Measurements from ENCODE around the gene CRIP3. TPM values are rescaled to one million over a fixed set of nuclear protein-coding genes. Genes with fewer than 3 reads are reported as not detected.
A peak's percentile ranks its signal among the peaks of the same experiment; 100 is the strongest.

CRIP3 gene
- total RNA-seq (2021) (44.7 to 48.9 TPM (median 45.6 TPM) in 3 replicates), Bru-seq, nascent RNA (percentile 86 among the genes with signal in this experiment)
- long read RNA-seq, experiment 1, transcript CRIP3-202 (8 exons, 962 nt), result major isoform, 9 of 57 reads
- long read RNA-seq, experiment 1, partial matches to known transcripts, result 14 of 57 reads
- long read RNA-seq, experiment 1, other reads (novel, unspliced or antisense), result 34 of 57 reads
- long read RNA-seq, experiment 2, transcript CRIP3-202 (8 exons, 962 nt), result major isoform, 13 of 35 reads
- long read RNA-seq, experiment 2, partial matches to known transcripts, result 7 of 35 reads
- long read RNA-seq, experiment 2, other reads (novel, unspliced or antisense), result 15 of 35 reads
- long read RNA-seq, experiment 3, transcript CRIP3-202 (8 exons, 962 nt), result major isoform, 9 of 54 reads
- long read RNA-seq, experiment 3, partial matches to known transcripts, result 13 of 54 reads
- long read RNA-seq, experiment 3, other reads (novel, unspliced or antisense), result 29 of 54 reads

- POLR2A ChIA-PET, result interaction anchor here (0.5 to 1.7 kb wide), 10 partner anchors 9 to 1172 kb away, joined by 3 to 9 read pairs (median 4); partner anchors contain the start of genes CUL7, CUL9 and SLC22A7
- CTCF ChIA-PET, result interaction anchor here (0.6 to 4.5 kb wide), 31 partner anchors 9 to 232 kb away, joined by 3 to 53 read pairs (median 4); partner anchors contain the start of genes DLK2, DNPH1, PTK7 and SLC22A7
- Mint-ChIP-seq H3K36me3 (peaks cover 5% of the 10 kb centered on the region), H3K27me3 (ENCODE audit: low read depth) (0 out of 2 replicates have a peak, but pooled peaks cover 4% of the 10 kb centered on the region), H3K27ac (peak within 1 kb of the TSS; percentile 84; the same call in 1 of the 2 replicates), H3K4me3 (peak within 1 kb of the TSS; percentile 84), H3K9me3 (no peaks in the 10 kb centered on the region), H3K4me1 (peaks cover 27% of the 10 kb centered on the region)
- ATAC-seq (peak; percentile 98), DNase-seq (ENCODE audit: low spot score) (peak; percentile 90)
- no peak for TF ChIP-seq NFATC4 (CRISPR knock-in tag; IDR thresholded peaks at IDR 0.05)
- TF ChIP-seq CTCF (IDR thresholded peaks at IDR 0.05), result no peak
- TF ChIP-seq MYBL2 (CRISPR knock-in tag; IDR thresholded peaks at IDR 0.05), result peak; percentile 81; the same call in 1 of the 2 replicates
- peak; percentile 93 for TF ChIP-seq MAX (CRISPR knock-in tag; IDR thresholded peaks at IDR 0.05)
- TF ChIP-seq USF1 (CRISPR knock-in tag; IDR thresholded peaks at IDR 0.05), result peak; percentile 40; the same call in 1 of the 2 replicates
- TF ChIP-seq ZNF671 (CRISPR knock-in tag; IDR thresholded peaks at IDR 0.05), result no peak
- no peak for TF ChIP-seq CREB1 (CRISPR knock-in tag; IDR thresholded peaks at IDR 0.05)
- TF ChIP-seq ZNF423 (CRISPR knock-in tag; IDR thresholded peaks at IDR 0.05), result 0 out of 2 replicates have a peak, but pooled peaks have one; percentile 18
- no peak for TF ChIP-seq MLX (CRISPR knock-in tag; IDR thresholded peaks at IDR 0.05)
- no peak for TF ChIP-seq NFYB (CRISPR knock-in tag; conservative IDR thresholded peaks at IDR 0.05; ENCODE audit: low read depth)
- no peak for TF ChIP-seq ETV6 (CRISPR knock-in tag; IDR thresholded peaks at IDR 0.05)
- TF ChIP-seq ZNF532 (CRISPR knock-in tag; IDR thresholded peaks at IDR 0.05; ENCODE audit: borderline replicate concordance), result no peak
- TF ChIP-seq ZBTB43 (CRISPR knock-in tag; IDR thresholded peaks at IDR 0.05), result 0 out of 2 replicates have a peak, but pooled peaks have one; percentile 36
- peak; percentile 48; the same call in 1 of the 2 replicates for TF ChIP-seq ZNF263 (CRISPR knock-in tag; IDR thresholded peaks at IDR 0.05; ENCODE audit: low read depth)
- peak; percentile 72 for TF ChIP-seq FOXK1 (CRISPR knock-in tag; IDR thresholded peaks at IDR 0.05)
- TF ChIP-seq ATF6 (CRISPR knock-in tag; IDR thresholded peaks at IDR 0.05), result no peak
- TF ChIP-seq ATF3 (CRISPR knock-in tag; conservative IDR thresholded peaks at IDR 0.05), result no peak
- TF ChIP-seq ATF2 (CRISPR knock-in tag; IDR thresholded peaks at IDR 0.05; ENCODE audit: borderline replicate concordance, low read depth), result no peak
- TF ChIP-seq GTF2I (CRISPR knock-in tag; conservative IDR thresholded peaks at IDR 0.05), result no peak
- no peak; the same call in 1 of the 2 replicates for TF ChIP-seq NFE2L1 (CRISPR knock-in tag; IDR thresholded peaks at IDR 0.05)
- TF ChIP-seq TP53 (CRISPR knock-in tag; IDR thresholded peaks at IDR 0.05), result no peak
Measured at GRCh38 chr6:43308101-43308989, at the start of gene CRIP3. Gene CRIP3, minus strand, starts transcription at chr6:43308826. Its CDS starts 34 bp downstream, at chr6:43308792.

All from WTC11 (cell line).